ENCODE measurements around the gene PDLIM3.

PDLIM3 gene

GRCh38 chr4:185576314-185576961 is 41.1 kb upstream of the PDLIM3 start:
- H3K4me3 ChIP-seq (ENCODE audit: control insufficient read depth, low read depth, low read length): no peak overlapping the region
- no peak for DNase-seq (ENCODE audit: low read depth)
- no peak for TF ChIP-seq CTCF (IDR thresholded peaks at IDR 0.05; ENCODE audit: control insufficient read depth, insufficient read depth, low read depth, low read length, missing control alignments)

GRCh38 chr4:185573651-185574199 is 38.4 kb upstream of the PDLIM3 start:
- no peak for DNase-seq (ENCODE audit: low read depth)
- no peak overlapping the region; the same call in 1 of the 2 replicates for H3K4me3 ChIP-seq (ENCODE audit: control insufficient read depth, low read depth, low read length)
- no peak for TF ChIP-seq CTCF (IDR thresholded peaks at IDR 0.05; ENCODE audit: control insufficient read depth, insufficient read depth, low read depth, low read length, missing control alignments)

- no peak overlapping the region for H3K4me3 ChIP-seq (ENCODE audit: control insufficient read depth, low read depth, low read length)
- no peak for TF ChIP-seq CTCF (IDR thresholded peaks at IDR 0.05; ENCODE audit: control insufficient read depth, insufficient read depth, low read depth, low read length, missing control alignments)
- DNase-seq (ENCODE audit: low read depth): no peak
Measured at GRCh38 chr4:185570727-185571126, 35.4 kb upstream of the PDLIM3 start.

GRCh38 chr4:185567381-185568376 is 32.4 kb upstream of the PDLIM3 start:
- no peak for TF ChIP-seq CTCF (IDR thresholded peaks at IDR 0.05; ENCODE audit: control insufficient read depth, insufficient read depth, low read depth, low read length, missing control alignments)

GRCh38 chr4:185566972-185567371 is 31.7 kb upstream of the PDLIM3 start:
- no peak for TF ChIP-seq CTCF (IDR thresholded peaks at IDR 0.05; ENCODE audit: control insufficient read depth, insufficient read depth, low read depth, low read length, missing control alignments)
- DNase-seq (ENCODE audit: low read depth): no peak
- no peak overlapping the region for H3K4me3 ChIP-seq (ENCODE audit: control insufficient read depth, low read depth, low read length)

More at GRCh38 chr4:185567381-185568376, 32.4 kb upstream of the PDLIM3 start:
- no peak overlapping the region for H3K4me3 ChIP-seq (ENCODE audit: control insufficient read depth, low read depth, low read length)
- DNase-seq (ENCODE audit: low read depth): no peak

- no peak overlapping the region for H3K4me3 ChIP-seq (ENCODE audit: control insufficient read depth, low read depth, low read length)
- TF ChIP-seq CTCF (IDR thresholded peaks at IDR 0.05; ENCODE audit: control insufficient read depth, insufficient read depth, low read depth, low read length, missing control alignments): no peak
- DNase-seq (ENCODE audit: low read depth): no peak
Measured at GRCh38 chr4:185566425-185566824, 31.1 kb upstream of the PDLIM3 start.

All from AG09309 (cell line).